ENCODE measurements around the gene KLHL17.

Gene KLHL17

DNA sequence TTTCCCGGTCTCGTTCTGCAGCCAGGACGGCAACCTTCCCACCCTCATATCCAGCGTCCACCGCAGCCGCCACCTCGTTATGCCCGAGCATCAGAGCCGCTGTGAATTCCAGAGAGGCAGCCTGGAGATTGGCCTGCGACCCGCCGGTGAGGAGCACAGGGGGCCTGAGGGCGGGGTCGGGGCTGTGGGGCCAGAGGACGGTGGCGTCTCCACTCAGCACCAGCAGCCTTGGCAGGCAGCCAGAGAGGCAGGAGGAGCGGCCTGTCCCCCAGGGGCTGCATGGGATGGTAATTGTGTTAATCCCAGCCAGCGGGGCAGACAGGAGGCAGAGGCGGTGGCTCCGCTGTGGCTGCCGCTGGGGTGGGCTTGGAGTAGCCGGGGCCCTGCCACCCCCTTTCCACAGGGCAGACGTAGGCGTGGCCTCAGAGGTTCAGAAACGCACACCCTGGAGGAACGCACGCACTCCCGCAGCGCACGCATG lies 24.6 kb upstream of the KLHL17 start:
- H3K36me3 ChIP-seq (ENCODE audit: control insufficient read depth in 1 of 2, insufficient read depth in 2 of 2, low read length in 2 of 2) = peaks cover under 1 to 3% of the 10 kb centered on the region in 2 experiments
- H4K8ac ChIP-seq (ENCODE audit: low read depth, low read length) = no peak overlapping the region
- peaks cover 4% of the 10 kb centered on the region for H3K79me2 ChIP-seq (ENCODE audit: control insufficient read depth, insufficient read depth, low read length, poor library complexity)
- H3K4me1 ChIP-seq (ENCODE audit: control insufficient read depth in 1 of 2, insufficient read depth in 2 of 2, low read length in 2 of 2) = peaks cover 22 to 29% of the 10 kb centered on the region in 2 experiments
- no peak overlapping the region for H4K12ac ChIP-seq (ENCODE audit: low read depth, low read length)
- H4K91ac ChIP-seq (ENCODE audit: low read depth, low read length) = no peak overlapping the region
- no CpG with 5 or more reads among the region's 30 CpGs for WGBS (ENCODE audit: extremely low coverage, insufficient coverage, insufficient read length)
- peaks cover 5% of the 10 kb centered on the region for H3K9me3 ChIP-seq (ENCODE audit: insufficient read depth, low read depth, low read length)
- no peak overlapping the region for H3K4ac ChIP-seq (ENCODE audit: low read depth, low read length)
- H3K23ac ChIP-seq (ENCODE audit: low read length) = no peak overlapping the region
- no peak overlapping the region for H3K9ac ChIP-seq (ENCODE audit: low read length)
- H2BK5ac ChIP-seq (ENCODE audit: low read depth, low read length, poor library complexity) = no peak overlapping the region
- H2AK5ac ChIP-seq (ENCODE audit: low read length) = no peak overlapping the region
- no peak overlapping the region for H2BK120ac ChIP-seq (ENCODE audit: insufficient read depth, low read length, poor library complexity)
- DNase-seq = no peak
- no peak overlapping the region for H3K4me3 ChIP-seq (ENCODE audit: low read depth, low read length)
- H3K4me2 ChIP-seq (ENCODE audit: low read length) = no peak overlapping the region
- no peak overlapping the region for H2AFZ ChIP-seq (ENCODE audit: insufficient read depth, low read length, poor library complexity)
- H3K79me1 ChIP-seq (ENCODE audit: low read length) = peaks cover 11% of the 10 kb centered on the region
- no peak overlapping the region for H3K14ac ChIP-seq (ENCODE audit: low read length)
- no peak overlapping the region for H3K27ac ChIP-seq (ENCODE audit: low read depth, low read length)
- H3K18ac ChIP-seq (ENCODE audit: low read length) = no peak overlapping the region
- peaks cover 11% of the 10 kb centered on the region for H3K27me3 ChIP-seq (ENCODE audit: insufficient read depth, low read length)
- no peak overlapping the region for H2BK12ac ChIP-seq (ENCODE audit: low read length)

- no peak overlapping the region for H4K91ac ChIP-seq (ENCODE audit: low read depth, low read length)
- no peak overlapping the region for H3K23ac ChIP-seq (ENCODE audit: low read length)
- H3K9ac ChIP-seq (ENCODE audit: low read length) = no peak overlapping the region
- no peak overlapping the region for H4K8ac ChIP-seq (ENCODE audit: low read depth, low read length)
- peaks cover 29 to 35% of the 10 kb centered on the region in 2 experiments for H3K4me1 ChIP-seq (ENCODE audit: control insufficient read depth in 1 of 2, insufficient read depth in 2 of 2, low read length in 2 of 2)
- no peak overlapping the region for H2BK5ac ChIP-seq (ENCODE audit: low read depth, low read length, poor library complexity)
- peaks cover 0 to 3% of the 10 kb centered on the region in 2 experiments for H3K36me3 ChIP-seq (ENCODE audit: control insufficient read depth in 1 of 2, insufficient read depth in 2 of 2, low read length in 2 of 2)
- H3K9me3 ChIP-seq (ENCODE audit: insufficient read depth, low read depth, low read length) = peaks cover 5% of the 10 kb centered on the region
- peaks cover 4% of the 10 kb centered on the region for H3K79me2 ChIP-seq (ENCODE audit: control insufficient read depth, insufficient read depth, low read length, poor library complexity)
- no peak overlapping the region for H3K4ac ChIP-seq (ENCODE audit: low read depth, low read length)
- H3K14ac ChIP-seq (ENCODE audit: low read length) = no peak overlapping the region
- no peak overlapping the region for H3K4me2 ChIP-seq (ENCODE audit: low read length)
- no peak overlapping the region for H2BK12ac ChIP-seq (ENCODE audit: low read length)
- no peak overlapping the region for H3K18ac ChIP-seq (ENCODE audit: low read length)
- no CpG with 5 or more reads among the region's 45 CpGs for WGBS (ENCODE audit: extremely low coverage, insufficient coverage, insufficient read length)
- H3K27ac ChIP-seq (ENCODE audit: low read depth, low read length) = no peak overlapping the region
- H3K4me3 ChIP-seq (ENCODE audit: low read depth, low read length) = no peak overlapping the region
- H3K79me1 ChIP-seq (ENCODE audit: low read length) = peaks cover 17% of the 10 kb centered on the region
- H2AFZ ChIP-seq (ENCODE audit: insufficient read depth, low read length, poor library complexity) = no peak overlapping the region
- no peak overlapping the region for H4K12ac ChIP-seq (ENCODE audit: low read depth, low read length)
- no peak for DNase-seq
- H2AK5ac ChIP-seq (ENCODE audit: low read length) = no peak overlapping the region
- peaks cover 11% of the 10 kb centered on the region for H3K27me3 ChIP-seq (ENCODE audit: insufficient read depth, low read length)
- H2BK120ac ChIP-seq (ENCODE audit: insufficient read depth, low read length, poor library complexity) = no peak overlapping the region
Observed at GRCh38 chr1:936348-937264, 23.8 kb upstream of the KLHL17 start.

GRCh38 chr1:937521-937920 lies 22.9 kb upstream of the KLHL17 start:
- Histone ChIP-seq H3K79me2 (ENCODE audit: control insufficient read depth, insufficient read depth, low read length, poor library complexity) (peaks cover 4% of the 10 kb centered on the region), H3K27me3 (ENCODE audit: insufficient read depth, low read length) (peaks cover 11% of the 10 kb centered on the region), H3K79me1 (ENCODE audit: low read length) (peaks cover 23% of the 10 kb centered on the region), H3K23ac (ENCODE audit: low read length) (no peak overlapping the region), H3K27ac (ENCODE audit: low read depth, low read length) (no peak overlapping the region), H3K4me1 (ENCODE audit: control insufficient read depth in 1 of 2, insufficient read depth in 2 of 2, low read length in 2 of 2) (peaks cover 34 to 40% of the 10 kb centered on the region in 2 experiments), H3K18ac (ENCODE audit: low read length) (no peak overlapping the region), H2BK120ac (ENCODE audit: insufficient read depth, low read length, poor library complexity) (no peak overlapping the region), H3K4me2 (ENCODE audit: low read length) (no peak overlapping the region), H3K36me3 (ENCODE audit: control insufficient read depth in 1 of 2, insufficient read depth in 2 of 2, low read length in 2 of 2) (peaks cover 0 to 3% of the 10 kb centered on the region in 2 experiments), H3K14ac (ENCODE audit: low read length) (no peak overlapping the region), H2BK12ac (ENCODE audit: low read length) (no peak overlapping the region), H3K4ac (ENCODE audit: low read depth, low read length) (no peak overlapping the region), H4K91ac (ENCODE audit: low read depth, low read length) (no peak overlapping the region), H3K9me3 (ENCODE audit: insufficient read depth, low read depth, low read length) (peaks cover 5% of the 10 kb centered on the region), H4K12ac (ENCODE audit: low read depth, low read length) (no peak overlapping the region), H3K9ac (ENCODE audit: low read length) (no peak overlapping the region), H4K8ac (ENCODE audit: low read depth, low read length) (no peak overlapping the region), H2AK5ac (ENCODE audit: low read length) (no peak overlapping the region), H2AFZ (ENCODE audit: insufficient read depth, low read length, poor library complexity) (no peak overlapping the region), H3K4me3 (ENCODE audit: low read depth, low read length) (no peak overlapping the region), H2BK5ac (ENCODE audit: low read depth, low read length, poor library complexity) (no peak overlapping the region)
- WGBS (ENCODE audit: extremely low coverage, insufficient coverage, insufficient read length) = no CpG with 5 or more reads among the region's 16 CpGs
- no peak for DNase-seq

- Histone ChIP-seq H3K4me1 (ENCODE audit: control insufficient read depth in 1 of 2, insufficient read depth in 2 of 2, low read length in 2 of 2) (peaks cover 41 to 46% of the 10 kb centered on the region in 2 experiments), H3K27ac (ENCODE audit: low read depth, low read length) (no peak overlapping the region), H2AFZ (ENCODE audit: insufficient read depth, low read length, poor library complexity) (no peak overlapping the region), H3K18ac (ENCODE audit: low read length) (no peak overlapping the region), H3K4me3 (ENCODE audit: low read depth, low read length) (no peak overlapping the region), H3K36me3 (ENCODE audit: control insufficient read depth in 1 of 2, insufficient read depth in 2 of 2, low read length in 2 of 2) (peaks cover 0 to 3% of the 10 kb centered on the region in 2 experiments), H3K4ac (ENCODE audit: low read depth, low read length) (no peak overlapping the region), H3K23ac (ENCODE audit: low read length) (no peak overlapping the region), H3K79me2 (ENCODE audit: control insufficient read depth, insufficient read depth, low read length, poor library complexity) (peaks cover 4% of the 10 kb centered on the region), H4K8ac (ENCODE audit: low read depth, low read length) (no peak overlapping the region), H3K4me2 (ENCODE audit: low read length) (no peak overlapping the region), H3K14ac (ENCODE audit: low read length) (no peak overlapping the region), H4K12ac (ENCODE audit: low read depth, low read length) (no peak overlapping the region), H3K79me1 (ENCODE audit: low read length) (peaks cover 26% of the 10 kb centered on the region), H3K27me3 (ENCODE audit: insufficient read depth, low read length) (peaks cover 11% of the 10 kb centered on the region), H3K9me3 (ENCODE audit: insufficient read depth, low read depth, low read length) (peaks cover 5% of the 10 kb centered on the region), H4K91ac (ENCODE audit: low read depth, low read length) (no peak overlapping the region), H2AK5ac (ENCODE audit: low read length) (peak overlapping the region; percentile 7), H2BK12ac (ENCODE audit: low read length) (no peak overlapping the region), H3K9ac (ENCODE audit: low read length) (no peak overlapping the region), H2BK5ac (ENCODE audit: low read depth, low read length, poor library complexity) (no peak overlapping the region), H2BK120ac (ENCODE audit: insufficient read depth, low read length, poor library complexity) (no peak overlapping the region)
- no CpG with 5 or more reads among the region's 15 CpGs for WGBS (ENCODE audit: extremely low coverage, insufficient coverage, insufficient read length)
- peak in 1 of 2 donors; percentile 30 for DNase-seq
Observed at GRCh38 chr1:938088-938683, 22.2 kb upstream of the KLHL17 start.

Data from trophoblast cell (in vitro differentiated cells and primary cell).